Measurements from ENCODE around the gene ENTHD1.

ENTHD1 gene

GRCh38 chr22:39839917-39840510, 53.5 kb downstream of the ENTHD1 start:
- no peak for DNase-seq

DNA sequence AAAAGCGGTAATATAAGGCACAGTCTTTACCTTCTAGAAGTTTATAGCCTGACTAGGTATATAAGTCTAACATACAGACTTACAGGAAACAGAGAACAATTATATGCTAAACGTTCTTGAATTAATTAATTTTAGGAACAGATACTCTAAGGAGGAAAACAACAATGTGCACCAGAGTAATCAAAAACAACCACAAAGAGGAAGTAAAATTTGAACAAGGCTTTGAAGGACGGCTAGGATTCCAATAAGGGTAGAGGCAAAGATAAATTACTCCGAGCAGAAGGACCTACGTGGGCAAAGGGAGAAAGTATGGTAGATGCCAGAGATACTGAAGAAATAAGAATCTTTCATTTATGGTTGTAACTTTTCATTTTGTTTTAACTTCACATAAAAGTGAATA, 54.4 kb downstream of the ENTHD1 start:
- no peak for DNase-seq

DNA sequence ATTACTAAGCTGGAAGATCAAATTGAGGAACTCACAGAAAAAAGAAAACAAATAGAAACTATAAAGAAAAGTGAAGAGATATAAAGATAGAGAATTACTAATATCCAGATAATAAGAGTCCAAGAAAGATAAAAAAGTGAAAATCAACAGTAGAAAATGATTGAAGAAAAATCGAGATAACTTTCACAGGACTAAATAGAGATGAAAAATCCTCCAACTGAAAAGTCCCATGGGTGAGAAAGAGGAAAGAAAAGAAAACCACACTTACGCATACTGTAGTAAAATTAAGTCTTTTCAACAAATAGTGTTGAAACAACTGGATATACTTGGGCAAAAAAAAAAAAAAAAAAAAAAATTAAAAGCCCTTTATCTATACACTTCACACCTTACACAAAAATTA, 60.0 kb downstream of the ENTHD1 start:
- DNase-seq: no peak

DNA sequence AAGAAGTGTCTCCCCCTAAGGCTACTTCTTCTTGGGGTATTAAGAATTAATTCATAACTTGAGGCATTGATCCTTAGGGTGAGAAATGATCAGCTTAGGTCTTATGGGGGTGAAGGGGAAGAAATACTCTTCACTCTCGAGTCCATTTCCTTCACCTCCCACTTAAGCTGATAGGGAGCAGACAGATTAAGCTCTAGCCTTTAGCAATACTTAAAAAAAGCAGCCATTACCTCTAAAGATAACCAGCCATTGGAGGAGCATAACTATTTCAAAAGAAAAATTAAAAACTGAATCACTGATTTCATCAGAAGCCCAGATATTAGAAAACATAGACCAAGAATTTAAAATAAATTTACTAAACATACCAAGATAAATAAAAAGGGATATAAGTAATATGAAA, 60.5 kb downstream of the ENTHD1 start:
- no peak for DNase-seq

DNA sequence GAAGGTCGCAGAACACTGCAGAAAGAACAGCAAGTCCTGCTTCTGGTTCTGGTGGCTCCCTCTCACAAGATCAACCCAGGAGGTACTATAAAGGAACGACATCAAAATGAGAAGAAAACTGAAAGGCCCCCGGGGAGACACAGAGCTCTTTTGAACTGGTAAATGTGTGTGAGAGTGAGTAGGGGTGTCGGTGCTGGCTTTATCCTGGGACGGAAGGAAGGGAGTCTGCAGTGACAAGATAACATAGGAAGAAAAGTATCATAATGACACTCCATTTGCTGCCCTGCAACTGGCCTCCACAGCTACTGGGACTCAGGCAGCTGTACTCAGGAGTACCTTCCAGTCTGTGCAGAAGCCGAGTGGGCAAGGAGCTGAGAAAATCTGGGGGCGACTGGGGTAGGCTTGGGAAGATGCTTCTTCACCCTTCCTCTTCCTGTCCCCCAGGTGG, 60.9 kb downstream of the ENTHD1 start:
- DNase-seq: no peak

DNA sequence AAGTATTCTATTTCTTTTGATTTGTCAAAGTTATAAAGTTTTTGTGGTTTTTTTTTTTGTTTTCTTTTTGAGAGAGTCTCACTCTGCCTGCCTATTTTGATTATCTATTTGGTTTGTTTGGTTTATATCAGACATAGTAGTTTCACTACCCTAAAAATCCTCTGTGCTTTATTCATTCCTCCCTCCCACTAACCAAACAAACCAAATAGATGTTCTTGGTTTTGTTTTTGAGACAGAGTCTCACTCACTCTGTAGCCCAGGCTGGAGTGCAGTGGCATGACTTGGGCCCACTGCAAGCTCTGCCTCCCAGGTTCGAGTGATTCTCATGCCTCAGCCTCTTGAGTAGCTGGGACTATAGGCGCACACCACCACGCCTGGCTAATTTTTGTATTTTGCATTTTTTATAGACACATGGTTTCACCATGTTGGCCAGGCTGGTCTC, 67.9 kb downstream of the ENTHD1 start:
- DNase-seq: no peak

DNA sequence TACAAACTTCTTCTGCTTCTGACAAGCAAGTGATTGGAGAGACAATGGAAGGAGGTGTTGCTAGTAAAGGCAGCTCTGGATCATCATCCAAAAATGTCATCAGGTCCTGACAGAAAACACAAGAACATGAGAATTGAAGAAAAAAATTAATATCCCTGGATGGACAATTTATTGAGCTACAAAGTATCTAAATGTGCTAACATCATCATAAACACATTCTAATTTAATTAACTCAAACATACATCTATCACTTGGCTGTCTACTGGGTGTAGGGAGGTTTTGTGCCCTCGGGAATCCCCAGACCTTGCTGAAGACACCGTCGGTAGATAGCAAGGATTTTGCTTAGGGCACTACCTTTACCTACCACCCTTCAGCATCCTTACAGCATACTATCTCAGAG, 72.6 kb downstream of the ENTHD1 start:
- DNase-seq: no peak

- DNase-seq: no peak
Measured at GRCh38 chr22:39820256-39820655, 73.3 kb downstream of the ENTHD1 start.

DNA sequence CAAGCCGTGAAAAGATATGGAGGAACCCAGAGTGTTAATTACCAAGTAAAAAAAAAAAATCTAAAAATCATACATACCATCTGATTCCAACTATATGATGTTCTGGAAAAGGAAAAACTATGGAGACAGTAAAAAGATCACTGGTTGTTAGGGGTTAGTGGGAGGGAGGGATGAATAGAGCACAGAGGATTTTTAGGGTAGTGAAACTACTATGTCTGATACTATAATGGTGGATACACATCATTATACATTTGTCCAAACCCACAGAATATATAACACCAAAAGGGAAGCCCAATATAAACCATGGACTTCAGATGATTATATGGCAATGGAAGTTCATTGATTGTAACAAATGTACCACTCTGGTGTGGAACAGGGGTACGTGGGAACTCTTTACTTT, 74.1 kb downstream of the ENTHD1 start:
- DNase-seq: no peak

DNA sequence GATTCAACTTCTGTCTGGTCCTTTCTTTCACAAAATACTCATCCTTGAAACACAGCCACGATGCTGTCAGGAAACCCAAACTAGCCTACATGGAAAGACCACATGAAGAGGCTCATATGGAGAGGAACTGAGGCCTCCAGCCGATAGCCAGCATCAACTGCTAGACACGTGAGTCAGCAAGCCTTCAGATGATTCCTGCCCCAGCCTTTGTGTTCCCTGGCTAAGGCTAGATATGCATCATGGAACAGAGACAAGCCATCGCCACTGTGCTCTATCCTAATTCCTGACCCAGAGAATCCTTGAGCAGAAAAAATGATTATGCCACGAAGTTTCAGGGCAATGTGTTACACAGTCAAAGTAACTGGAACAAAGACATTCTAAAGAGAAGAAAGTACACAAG, 75.5 kb downstream of the ENTHD1 start:
- no peak for DNase-seq

DNA sequence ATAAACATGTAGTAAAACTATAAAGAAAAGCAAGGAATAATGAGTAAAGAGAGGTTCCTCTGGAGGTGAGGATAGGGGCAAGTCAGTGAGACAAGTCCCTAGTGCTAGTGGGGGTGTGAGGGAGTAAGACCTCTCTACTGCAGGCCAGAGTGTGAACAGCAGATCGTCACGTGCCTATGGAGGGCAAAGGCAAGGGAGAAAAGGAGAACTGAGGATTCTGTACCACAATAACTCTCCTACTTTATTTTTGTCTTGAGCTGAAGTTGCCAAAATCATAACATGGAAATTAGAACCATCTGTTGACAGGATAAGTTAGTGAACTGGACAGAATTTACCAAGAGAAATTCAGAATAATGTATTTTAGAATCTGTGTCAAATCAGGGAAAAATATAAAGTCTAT, 77.6 kb downstream of the ENTHD1 start:
- DNase-seq: no peak

DNA sequence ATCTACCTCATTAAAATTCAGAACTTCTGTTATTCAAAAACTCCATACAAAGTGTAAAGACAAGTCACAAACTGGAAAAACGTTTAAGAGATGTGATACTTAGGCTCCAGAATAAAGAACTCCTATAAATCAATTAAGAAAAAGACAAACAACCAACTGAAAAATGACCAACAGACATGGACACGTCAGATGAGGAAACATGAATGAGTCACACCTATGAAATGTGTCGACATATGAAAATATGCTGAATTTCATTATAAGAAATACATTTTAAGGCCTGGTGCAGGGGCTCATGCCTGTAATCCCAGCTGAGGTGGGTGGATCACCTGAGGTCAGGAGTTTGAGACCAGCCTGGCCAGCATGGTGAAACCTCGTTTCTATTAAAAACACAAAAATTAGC, 78.7 kb downstream of the ENTHD1 start:
- DNase-seq: no peak

- no peak for DNase-seq
Measured at GRCh38 chr22:39809772-39810557, 83.6 kb downstream of the ENTHD1 start.

GRCh38 chr22:39808081-39808480, 85.5 kb downstream of the ENTHD1 start:
- DNase-seq: no peak

GRCh38 chr22:39806109-39806508, 87.5 kb downstream of the ENTHD1 start:
- DNase-seq: no peak

DNA sequence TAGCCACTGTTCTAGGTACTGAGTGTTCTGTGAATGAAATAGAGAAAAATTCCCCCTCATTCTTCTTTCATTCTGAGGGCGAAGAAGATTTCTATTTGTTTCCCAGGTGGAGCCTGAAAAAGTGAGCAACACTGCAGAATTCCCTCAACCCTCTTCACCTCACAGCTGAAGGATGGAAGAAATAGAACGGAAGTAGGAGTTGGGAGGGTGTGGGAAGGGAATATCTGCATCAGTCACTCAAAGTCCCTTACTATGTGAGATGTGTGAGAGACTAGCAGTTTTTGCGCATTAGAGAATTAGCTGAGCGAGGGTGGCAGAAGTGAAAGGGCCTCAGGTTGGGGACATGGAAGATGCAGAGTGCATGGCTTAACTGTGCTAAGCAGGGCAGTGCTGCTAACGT, 88.4 kb downstream of the ENTHD1 start:
- DNase-seq: no peak

DNA sequence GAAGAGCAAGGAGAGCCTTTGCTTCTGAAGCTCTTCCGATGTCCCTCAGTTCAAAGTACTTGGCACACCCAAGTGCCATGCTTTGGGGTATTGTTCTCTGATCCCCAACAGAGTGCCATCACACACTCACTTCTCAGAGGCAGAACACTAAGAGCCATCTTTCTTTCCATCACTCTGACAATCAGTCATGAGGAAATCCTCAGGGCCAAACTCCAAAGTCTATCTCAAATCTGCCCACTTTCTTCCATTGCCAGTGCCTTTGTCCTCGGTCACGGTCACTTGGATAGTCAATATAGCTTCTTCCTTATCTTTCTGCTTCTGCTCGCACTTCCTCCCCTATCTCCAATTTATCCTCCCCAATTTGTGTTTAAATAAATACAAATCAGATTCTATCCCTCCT, 90.9 kb downstream of the ENTHD1 start:
- DNase-seq: no peak

DNA sequence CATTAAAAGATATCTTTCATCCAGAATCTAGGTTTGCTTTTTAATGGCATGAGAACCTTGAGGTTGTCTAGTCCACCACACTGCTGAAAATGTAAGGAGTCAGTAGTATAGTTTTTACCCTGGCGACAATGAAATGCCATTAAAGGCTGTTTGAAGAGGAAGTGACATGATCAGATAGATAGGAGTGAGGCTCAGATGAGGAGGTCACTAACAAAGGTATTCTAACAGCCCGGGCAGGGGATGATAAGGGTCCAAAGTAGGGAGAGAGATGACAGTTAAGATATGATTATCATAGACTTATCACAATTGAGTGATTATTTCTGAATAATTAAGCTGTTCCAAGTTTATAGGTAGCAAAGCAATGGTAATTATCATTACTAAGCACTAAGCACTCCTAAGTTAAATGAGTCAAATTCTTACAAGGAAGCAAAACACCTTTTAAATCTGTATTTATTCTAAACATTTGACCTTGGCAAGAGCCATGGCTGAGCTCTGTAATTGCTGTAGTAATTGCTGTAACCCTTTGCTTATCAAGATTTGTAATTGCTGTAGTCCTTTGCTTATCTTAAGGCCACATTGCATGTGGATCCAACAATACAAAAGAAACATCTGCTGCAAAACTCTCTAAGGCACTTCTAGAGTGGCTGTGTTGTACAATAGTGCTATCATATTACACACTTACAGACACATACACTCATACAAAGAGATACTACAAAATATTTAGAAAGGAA, 92.6 kb downstream of the ENTHD1 start:
- DNase-seq: no peak

DNA sequence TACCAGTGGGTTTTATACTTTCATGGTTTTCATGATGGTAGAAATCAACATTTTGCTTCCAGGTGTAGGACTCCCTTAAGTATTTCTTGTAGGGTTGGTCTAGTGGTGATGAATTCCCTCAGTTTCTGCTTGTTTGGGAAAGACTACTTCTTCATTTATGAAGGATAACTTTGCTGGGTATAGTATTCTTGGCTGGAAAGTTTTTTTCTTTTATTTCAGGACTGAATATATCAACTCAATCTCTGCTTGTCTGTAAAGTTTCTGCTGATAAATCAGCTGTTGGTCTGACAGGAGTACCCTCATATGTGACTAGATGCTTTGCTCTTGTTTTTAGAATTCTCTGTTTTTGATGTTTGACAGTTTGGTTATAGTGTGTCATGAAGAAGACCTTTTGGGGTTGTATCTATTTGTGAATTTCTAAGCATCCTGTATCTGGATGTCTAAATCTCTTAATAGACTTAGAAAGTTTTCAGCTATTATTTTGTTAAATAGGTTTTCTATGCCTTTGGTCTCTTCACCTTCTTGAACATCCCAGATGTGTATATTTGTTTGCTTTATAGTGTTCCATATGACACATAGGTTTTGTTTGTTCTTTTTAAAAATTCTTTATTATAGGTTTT, 95.9 kb downstream of the ENTHD1 start:
- no peak for DNase-seq

DNA sequence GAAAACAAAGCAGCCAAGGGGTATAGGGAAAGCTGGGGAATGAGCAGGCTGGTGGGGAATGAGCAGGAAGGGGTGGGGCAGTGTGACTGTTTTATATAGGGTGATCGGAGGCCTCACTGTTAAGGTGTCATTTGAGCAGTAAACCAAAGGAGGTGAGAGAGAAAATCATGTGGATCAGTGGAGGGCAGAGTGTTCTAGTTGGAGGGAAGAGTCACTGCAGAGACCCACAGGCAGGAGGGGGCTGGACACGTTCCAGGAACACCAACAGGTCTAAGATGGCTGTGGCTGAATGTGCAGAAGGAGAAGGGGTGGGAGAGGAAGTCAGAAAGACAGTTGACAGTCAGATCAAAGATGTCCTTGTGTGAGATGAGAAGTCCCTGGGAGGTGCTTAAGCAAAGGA, 103.8 kb downstream of the ENTHD1 start:
- no peak for DNase-seq

DNA sequence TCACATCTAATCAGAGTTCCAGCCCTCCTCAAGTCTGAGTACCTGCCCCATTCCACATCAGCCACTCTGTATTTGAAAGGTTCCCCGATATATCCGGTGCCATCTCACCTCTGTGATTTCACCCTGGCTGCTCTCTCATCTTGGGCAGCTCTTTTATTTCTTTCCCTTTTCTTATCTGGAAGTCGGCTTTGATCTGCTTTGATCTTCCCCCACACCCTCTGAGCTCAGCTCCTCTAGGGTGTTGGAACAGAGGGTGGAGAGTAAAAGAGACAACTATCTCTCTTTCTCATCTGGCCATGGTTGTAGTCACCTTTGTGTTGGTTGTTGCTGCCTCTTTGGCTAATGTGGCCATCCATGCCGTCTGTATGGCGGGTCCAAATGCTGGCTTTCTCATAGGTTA, 108.3 kb downstream of the ENTHD1 start:
- DNase-seq: no peak

DNA sequence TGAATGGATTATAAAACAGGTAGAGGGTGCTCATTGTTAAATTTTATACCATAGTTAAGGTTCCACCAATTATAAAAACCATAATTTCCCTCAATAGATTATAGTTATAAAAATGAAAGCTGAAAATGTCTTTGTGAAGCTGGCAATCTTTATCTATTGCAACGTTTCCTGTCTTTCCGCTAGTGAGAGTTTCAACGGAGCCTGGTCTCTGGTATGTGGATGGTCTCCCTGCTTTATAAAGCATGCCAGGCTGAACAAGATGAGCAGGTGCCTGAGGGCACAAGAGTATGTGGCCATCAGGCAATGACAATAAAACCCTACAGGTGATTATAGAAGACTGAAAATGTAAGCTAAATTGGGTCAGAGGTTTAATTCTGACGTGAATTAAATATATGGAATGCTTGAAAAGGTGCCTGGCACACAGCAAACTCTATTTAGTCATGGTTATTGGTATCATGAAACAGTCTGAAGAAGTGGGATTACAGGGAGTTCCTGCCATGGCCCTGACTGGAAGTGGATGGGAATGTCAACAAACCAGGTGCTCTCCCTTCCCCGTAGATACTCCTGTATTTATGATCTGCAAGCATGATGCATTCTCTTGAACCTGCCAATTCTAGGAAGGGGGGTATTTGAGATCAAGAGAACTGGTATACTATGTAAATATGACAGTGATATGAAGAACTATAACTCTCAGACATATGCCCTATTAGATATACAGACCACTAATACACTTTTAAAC, 115.7 kb downstream of the ENTHD1 start:
- no peak for DNase-seq

Data from activated naive CD4-positive, alpha-beta T cell (primary cell).